ENCODE data around the gene SYNE2.
A peak's percentile ranks its signal among the peaks of the same experiment; 100 is the strongest.
"Not testable (repeated sequence)": the region's sequence is repeated elsewhere in the genome, so short reads cannot be mapped to it uniquely, and the experiment has no call there.

SYNE2 gene

GRCh38 chr14:63852817-63853731 is at the start of gene SYNE2:
TSS of gene SYNE2 (plus strand) at chr14:63853004. CDS start at chr14:63909149, 56,145 bp downstream.
- H3K36me3 Mint-ChIP-seq (ENCODE audit: low read depth): peaks cover 14% of the 10 kb centered on the region
- peaks cover 3% of the 10 kb centered on the region for H3K9me3 Mint-ChIP-seq
- peak within 1 kb of the TSS; percentile 98 for H3K4me3 Mint-ChIP-seq
- H3K27me3 Mint-ChIP-seq (ENCODE audit: low read depth): peaks cover 3% of the 10 kb centered on the region
- peak within 1 kb of the TSS; percentile 93 for H3K27ac Mint-ChIP-seq
- H3K4me1 Mint-ChIP-seq (ENCODE audit: low read depth): peaks cover 33% of the 10 kb centered on the region

- not testable (repeated sequence) for H3K27ac Mint-ChIP-seq
These were observed 49.5 kb upstream of the SYNE2 start for GRCh38 chr14:63803221-63803791.

GRCh38 chr14:63806064-63806463 is 46.7 kb upstream of the SYNE2 start:
- not testable (repeated sequence) for H3K36me3 Mint-ChIP-seq (ENCODE audit: low read depth); H3K27ac Mint-ChIP-seq; H3K9me3 Mint-ChIP-seq; H3K4me1 Mint-ChIP-seq (ENCODE audit: low read depth); H3K4me3 Mint-ChIP-seq
- peaks cover 17% of the 10 kb centered on the region for H3K27me3 Mint-ChIP-seq (ENCODE audit: low read depth)

More at GRCh38 chr14:63803221-63803791, 49.5 kb upstream of the SYNE2 start:
- H3K9me3 Mint-ChIP-seq; H3K36me3 Mint-ChIP-seq (ENCODE audit: low read depth); H3K4me1 Mint-ChIP-seq (ENCODE audit: low read depth); H3K4me3 Mint-ChIP-seq: not testable (repeated sequence)
- H3K27me3 Mint-ChIP-seq (ENCODE audit: low read depth): peaks cover 24% of the 10 kb centered on the region

GRCh38 chr14:63811692-63812091 is 41.1 kb upstream of the SYNE2 start:
- not testable (repeated sequence) for H3K4me1 Mint-ChIP-seq (ENCODE audit: low read depth); H3K36me3 Mint-ChIP-seq (ENCODE audit: low read depth); H3K27ac Mint-ChIP-seq

GRCh38 chr14:63833728-63834127 is 19.1 kb upstream of the SYNE2 start:
- Mint-ChIP-seq H3K4me3 (no peak overlapping the region), H3K4me1 (ENCODE audit: low read depth) (no peaks in the 10 kb centered on the region), H3K27ac (no peak overlapping the region), H3K36me3 (ENCODE audit: low read depth) (no peaks in the 10 kb centered on the region), H3K27me3 (ENCODE audit: low read depth) (no peaks in the 10 kb centered on the region), H3K9me3 (no peaks in the 10 kb centered on the region)

More at GRCh38 chr14:63811692-63812091, 41.1 kb upstream of the SYNE2 start:
- H3K4me3 Mint-ChIP-seq; H3K27me3 Mint-ChIP-seq (ENCODE audit: low read depth): not testable (repeated sequence)
- H3K9me3 Mint-ChIP-seq: peaks cover 13% of the 10 kb centered on the region

- Mint-ChIP-seq H3K27ac (no peak overlapping the region), H3K4me1 (ENCODE audit: low read depth) (peaks cover 3% of the 10 kb centered on the region), H3K9me3 (peaks cover 9% of the 10 kb centered on the region), H3K36me3 (ENCODE audit: low read depth) (peaks cover 2% of the 10 kb centered on the region), H3K27me3 (ENCODE audit: low read depth) (no peaks in the 10 kb centered on the region), H3K4me3 (no peak overlapping the region)
These were observed 11.8 kb upstream of the SYNE2 start for GRCh38 chr14:63840981-63841380.

- Mint-ChIP-seq H3K4me1 (ENCODE audit: low read depth) (peaks cover 3% of the 10 kb centered on the region), H3K9me3 (peaks cover 9% of the 10 kb centered on the region), H3K36me3 (ENCODE audit: low read depth) (peaks cover 2% of the 10 kb centered on the region), H3K4me3 (no peak overlapping the region), H3K27me3 (ENCODE audit: low read depth) (no peaks in the 10 kb centered on the region), H3K27ac (no peak overlapping the region)
These were observed 9.0 kb upstream of the SYNE2 start for GRCh38 chr14:63843796-63844195.

- H3K27ac Mint-ChIP-seq: no peak overlapping the region
- H3K4me1 Mint-ChIP-seq (ENCODE audit: low read depth): peaks cover 8% of the 10 kb centered on the region
- H3K27me3 Mint-ChIP-seq (ENCODE audit: low read depth): peaks cover 3% of the 10 kb centered on the region
- H3K4me3 Mint-ChIP-seq: no peak overlapping the region
- no peaks in the 10 kb centered on the region for H3K36me3 Mint-ChIP-seq (ENCODE audit: low read depth)
- H3K9me3 Mint-ChIP-seq: no peaks in the 10 kb centered on the region
These were observed 3.9 kb upstream of the SYNE2 start for GRCh38 chr14:63848890-63849289.

GRCh38 chr14:63852271-63852816 is 460 bp upstream of the SYNE2 start:
- peak overlapping the region; percentile 59 for H3K27ac Mint-ChIP-seq
- H3K27me3 Mint-ChIP-seq (ENCODE audit: low read depth): peaks cover 3% of the 10 kb centered on the region
- H3K36me3 Mint-ChIP-seq (ENCODE audit: low read depth): peaks cover 10% of the 10 kb centered on the region
- H3K9me3 Mint-ChIP-seq: no peaks in the 10 kb centered on the region
- H3K4me3 Mint-ChIP-seq: peak overlapping the region; percentile 85
- peaks cover 28% of the 10 kb centered on the region for H3K4me1 Mint-ChIP-seq (ENCODE audit: low read depth)

- peaks cover 33% of the 10 kb centered on the region for H3K4me1 Mint-ChIP-seq (ENCODE audit: low read depth)
- peak overlapping the region; percentile 93 for H3K27ac Mint-ChIP-seq
- H3K9me3 Mint-ChIP-seq: peaks cover 3% of the 10 kb centered on the region
- peak overlapping the region; percentile 98 for H3K4me3 Mint-ChIP-seq
- H3K27me3 Mint-ChIP-seq (ENCODE audit: low read depth): peaks cover 3% of the 10 kb centered on the region
- H3K36me3 Mint-ChIP-seq (ENCODE audit: low read depth): peaks cover 14% of the 10 kb centered on the region
These were observed 1.1 kb downstream of the SYNE2 start for GRCh38 chr14:63853831-63854293.

GRCh38 chr14:63854330-63854729 is 1.5 kb downstream of the SYNE2 start:
- peaks cover 16% of the 10 kb centered on the region for H3K36me3 Mint-ChIP-seq (ENCODE audit: low read depth)
- H3K4me3 Mint-ChIP-seq: peak overlapping the region; percentile 98
- H3K4me1 Mint-ChIP-seq (ENCODE audit: low read depth): peaks cover 33% of the 10 kb centered on the region
- peaks cover 3% of the 10 kb centered on the region for H3K27me3 Mint-ChIP-seq (ENCODE audit: low read depth)
- peaks cover 3% of the 10 kb centered on the region for H3K9me3 Mint-ChIP-seq
- H3K27ac Mint-ChIP-seq: peak overlapping the region; percentile 93

- Mint-ChIP-seq H3K36me3 (ENCODE audit: low read depth) (peaks cover 21% of the 10 kb centered on the region), H3K27me3 (ENCODE audit: low read depth) (peaks cover 3% of the 10 kb centered on the region), H3K27ac (peak overlapping the region; percentile 37), H3K9me3 (peaks cover 3% of the 10 kb centered on the region), H3K4me3 (peak overlapping the region; percentile 76), H3K4me1 (ENCODE audit: low read depth) (peaks cover 38% of the 10 kb centered on the region)
These were observed 2.5 kb downstream of the SYNE2 start for GRCh38 chr14:63855281-63855680.

- Mint-ChIP-seq H3K9me3 (peaks cover 3% of the 10 kb centered on the region), H3K4me3 (peak overlapping the region; percentile 12), H3K27me3 (ENCODE audit: low read depth) (no peaks in the 10 kb centered on the region), H3K4me1 (ENCODE audit: low read depth) (peaks cover 44% of the 10 kb centered on the region), H3K27ac (peak overlapping the region; percentile 51), H3K36me3 (ENCODE audit: low read depth) (peaks cover 21% of the 10 kb centered on the region)
These were observed 4.7 kb downstream of the SYNE2 start for GRCh38 chr14:63857466-63858030.

GRCh38 chr14:63860146-63860545 is 7.3 kb downstream of the SYNE2 start:
- H3K4me1 Mint-ChIP-seq (ENCODE audit: low read depth): peaks cover 50% of the 10 kb centered on the region
- H3K36me3 Mint-ChIP-seq (ENCODE audit: low read depth): peaks cover 22% of the 10 kb centered on the region
- H3K9me3 Mint-ChIP-seq: peaks cover 3% of the 10 kb centered on the region
- peak overlapping the region; percentile 49 for H3K4me3 Mint-ChIP-seq
- H3K27ac Mint-ChIP-seq: peak overlapping the region; percentile 67
- no peaks in the 10 kb centered on the region for H3K27me3 Mint-ChIP-seq (ENCODE audit: low read depth)
